Occipital lobe (tissue), 2 donors: ENCODE data around the gene SARDH. TPM values are rescaled to one million over a fixed set of nuclear protein-coding genes. Genes with fewer than 3 reads are reported as not detected.
"Not testable (repeated sequence)": the region's sequence is repeated elsewhere in the genome, so short reads cannot be mapped to it uniquely, and the experiment has no call there.

Experiments used
- DNase-seq: peaks from one replicate; lab custom pipeline; 2025; lab: John Stamatoyannopoulos, UW
- total RNA-seq: library from RNA; depleted of rRNA; stranded (reverse); fragments of >200 nt; gene quantifications from one replicate; pipeline ENCODE4 v1.2.3, GENCODE V29; 2014

The SARDH gene
- total RNA-seq, 1 donor from 2014 or later = 2.5 TPM

DNA sequence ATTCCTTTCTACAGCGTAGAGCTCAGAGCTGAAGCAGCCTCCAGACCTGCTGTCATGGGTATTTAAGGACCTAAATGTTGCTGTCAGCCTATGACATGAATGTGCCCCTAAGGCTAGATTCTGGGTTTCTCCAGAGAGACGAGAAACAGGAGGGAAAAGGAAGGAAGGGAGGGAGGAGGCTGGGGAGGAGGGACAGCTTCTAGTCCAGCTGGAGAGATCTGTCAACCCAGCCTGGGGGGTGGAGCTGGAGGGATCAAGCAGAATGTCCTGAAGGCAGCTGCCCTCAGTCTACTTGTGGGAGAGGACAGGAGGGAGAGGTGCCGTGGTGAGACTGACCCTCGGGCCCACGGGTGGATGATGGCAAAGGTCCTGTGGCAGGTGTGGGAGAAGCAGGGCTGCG lies 103.1 kb downstream of the SARDH start:
- no peak for DNase-seq

DNA sequence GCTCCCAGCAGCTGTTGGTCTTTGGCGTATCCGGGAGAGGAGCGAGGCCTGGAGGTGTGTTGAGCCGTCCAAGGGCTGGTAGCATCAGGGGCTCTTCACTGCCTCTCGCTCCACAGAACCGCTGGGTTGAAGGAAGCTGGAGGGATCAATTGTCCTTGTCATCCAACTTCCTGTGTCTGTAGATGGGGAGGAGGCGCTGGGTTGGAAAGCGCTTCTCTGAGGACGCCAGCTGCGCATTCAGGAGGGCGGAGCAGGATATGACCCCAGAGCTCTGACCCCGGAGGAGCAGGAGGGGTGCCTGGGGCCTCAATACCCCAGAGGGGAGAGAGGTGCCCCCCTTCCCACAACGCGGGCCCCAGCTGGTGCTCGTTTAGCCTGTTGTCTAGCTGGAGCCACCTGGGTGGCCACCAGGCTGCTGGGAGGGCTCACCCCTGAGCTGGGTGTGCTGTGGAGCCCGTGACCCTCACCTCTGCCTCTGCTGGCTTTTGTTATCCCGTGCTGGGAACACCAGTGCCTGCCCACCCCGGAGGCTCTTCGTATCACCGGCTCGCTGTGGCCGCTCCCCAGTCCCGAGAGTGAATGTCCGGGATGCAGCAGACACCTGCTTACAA lies 104.0 kb downstream of the SARDH start:
- DNase-seq = no peak

DNA sequence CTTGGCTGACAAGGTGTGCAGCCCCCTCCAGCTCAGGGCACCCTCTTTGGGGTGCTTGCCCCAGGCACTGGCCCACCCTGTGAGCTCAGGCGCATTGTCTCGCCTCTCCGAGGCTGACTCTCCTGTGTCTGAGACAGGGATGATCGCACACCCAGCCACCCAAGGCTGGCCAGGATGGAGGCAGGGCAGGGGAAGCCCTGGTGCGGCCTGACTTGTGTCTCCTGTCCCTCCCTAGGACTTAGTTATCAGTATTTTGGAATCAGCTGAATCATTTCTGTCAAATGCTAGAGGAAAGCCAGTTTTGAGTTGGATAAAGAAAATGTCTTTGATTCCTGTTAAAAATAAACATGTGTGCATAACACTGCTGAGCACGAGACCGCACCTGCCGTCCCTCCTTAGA lies 104.5 kb downstream of the SARDH start:
- DNase-seq = no peak

DNA sequence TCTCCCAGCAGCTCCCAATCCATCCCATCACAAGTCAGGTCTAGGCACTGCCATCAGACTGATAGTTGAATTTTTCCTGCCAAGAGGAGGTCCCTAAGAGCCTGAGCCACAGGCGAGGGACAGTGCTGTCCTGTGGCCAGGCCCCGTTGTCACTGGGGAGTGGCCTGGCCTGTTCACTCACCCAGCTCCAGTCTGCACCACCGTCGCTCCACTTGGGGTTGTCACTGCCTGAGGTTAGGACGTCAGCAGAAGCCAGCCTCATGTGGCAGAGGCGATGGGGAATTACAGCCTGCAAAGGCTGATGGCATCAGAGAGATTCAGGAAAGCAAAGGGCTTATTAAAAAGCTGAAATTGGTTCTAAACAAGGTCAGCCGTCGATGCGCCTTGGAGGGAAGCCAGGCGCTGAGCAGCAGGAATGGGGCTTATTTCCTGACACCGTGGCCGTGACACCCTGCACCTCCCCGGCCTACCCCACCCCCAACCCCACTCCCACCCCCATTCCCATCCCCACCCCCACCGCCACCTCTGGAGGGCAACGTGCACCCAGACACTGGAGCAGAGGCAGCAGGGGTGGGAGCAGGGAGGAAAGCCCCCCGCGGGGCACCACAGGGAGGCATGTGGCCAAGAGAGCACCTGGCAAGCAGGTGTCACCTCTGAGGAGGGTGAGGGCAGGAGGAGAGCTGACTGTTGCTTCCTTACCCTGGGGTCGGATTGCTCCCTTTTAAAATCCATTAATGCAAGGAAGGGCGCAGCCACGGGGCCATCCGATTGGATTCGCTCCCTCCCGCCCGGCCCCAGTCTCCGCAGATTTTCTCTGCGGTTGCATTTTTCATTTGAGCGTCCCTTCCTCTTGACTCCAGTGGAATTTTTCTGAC lies 105.1 kb downstream of the SARDH start:
- no peak for DNase-seq

DNA sequence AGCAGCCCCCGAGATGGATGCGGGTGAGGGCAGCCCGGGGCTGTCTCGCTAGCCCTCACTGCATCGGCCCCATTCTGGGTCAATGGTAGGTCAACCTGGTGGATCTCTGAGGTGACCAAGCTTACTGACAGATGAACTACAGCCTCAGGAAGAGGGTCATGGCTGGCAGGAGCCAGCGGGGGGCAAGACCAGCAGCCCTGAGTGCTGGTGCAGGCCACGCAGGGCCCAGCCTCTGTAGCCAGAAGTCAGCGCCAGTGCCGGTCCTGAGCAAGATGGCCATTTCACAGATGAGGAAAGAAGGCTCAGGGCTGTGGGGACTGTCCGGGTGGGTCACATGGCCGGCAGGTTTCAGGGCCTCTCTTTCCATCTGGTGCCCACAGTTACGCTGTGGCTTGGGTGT lies 107.0 kb downstream of the SARDH start:
- DNase-seq = no peak

DNA sequence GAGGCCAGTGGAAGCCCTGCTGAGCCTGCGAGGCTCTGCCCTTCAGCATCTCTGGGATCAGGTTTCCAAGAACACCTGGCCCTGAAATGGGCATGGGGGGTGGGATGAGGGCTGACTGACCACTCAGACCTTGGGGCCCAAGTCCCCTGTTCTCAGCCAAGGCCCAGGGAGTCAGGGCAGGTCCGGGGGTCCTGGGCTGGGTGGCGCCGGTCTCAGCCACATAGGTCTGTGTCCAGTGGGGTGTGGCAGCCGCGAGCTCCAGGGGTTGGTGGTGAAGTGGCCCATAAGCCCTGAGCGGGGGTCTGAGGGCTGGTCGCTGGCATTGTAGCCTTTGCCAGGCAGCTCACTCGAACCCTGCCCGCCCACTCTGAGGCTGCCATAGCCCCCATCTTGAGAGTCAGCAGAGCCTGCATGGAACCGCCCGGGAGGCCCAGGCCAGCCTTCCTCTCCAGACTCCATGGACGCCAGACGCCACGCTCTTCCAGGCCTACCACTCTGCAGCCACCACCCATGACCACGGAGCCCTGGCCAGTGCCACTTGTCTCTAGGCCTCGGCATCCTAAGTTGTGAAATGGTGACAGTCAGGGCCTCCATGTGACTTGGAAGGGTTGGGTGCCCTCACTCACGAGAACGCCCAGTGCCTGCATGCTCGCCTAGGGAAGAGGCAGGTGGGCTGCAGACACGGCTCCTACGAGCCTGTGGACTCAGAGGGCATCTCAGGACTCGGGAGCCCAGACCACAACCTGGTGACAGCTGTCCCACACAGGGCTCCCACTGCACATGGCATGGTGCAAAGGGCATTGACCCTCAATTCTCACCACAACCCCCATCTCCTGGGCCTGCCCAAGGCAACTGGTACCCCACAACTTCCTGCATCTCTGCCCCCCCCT lies 108.7 kb downstream of the SARDH start:
- DNase-seq = no peak

DNA sequence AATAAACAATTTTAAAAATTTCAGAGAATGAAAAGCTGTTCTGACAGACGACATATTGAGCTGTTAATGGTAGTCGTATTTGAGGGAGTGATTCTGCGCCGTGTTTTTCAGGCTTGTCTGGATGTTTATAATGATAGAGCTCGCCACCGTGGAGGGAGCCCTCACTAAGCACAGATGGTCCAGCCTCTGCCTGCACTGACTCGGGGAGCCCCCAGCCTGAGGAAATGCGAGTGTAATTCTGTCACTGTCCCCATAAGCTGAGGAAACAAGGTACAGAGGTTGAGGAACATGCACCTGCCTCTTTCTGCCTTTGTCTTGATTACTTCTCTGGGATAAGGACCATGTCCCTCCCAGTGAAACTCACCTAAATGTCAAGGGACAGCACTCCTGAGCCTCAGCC lies 109.4 kb downstream of the SARDH start:
- no peak for DNase-seq

DNA sequence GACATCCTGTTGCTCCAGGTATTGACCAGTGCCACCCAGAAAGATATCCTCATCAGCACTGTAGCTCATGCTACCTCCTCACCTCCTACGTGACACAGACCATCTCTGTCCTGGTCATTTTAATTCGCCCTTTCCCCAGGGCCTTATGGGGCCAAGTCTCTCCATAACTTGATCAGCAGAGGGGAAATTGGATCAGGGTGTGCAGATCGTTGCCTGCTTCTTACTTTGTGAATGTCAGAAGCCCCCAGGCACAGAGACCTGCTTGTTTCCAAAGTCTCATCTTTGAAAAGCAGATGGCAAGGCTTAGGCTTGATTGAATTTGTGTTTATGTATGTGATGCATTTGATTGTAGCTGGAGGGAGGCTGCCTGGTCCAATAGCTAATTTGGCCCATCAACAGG lies 110.8 kb downstream of the SARDH start:
- no peak for DNase-seq

DNA sequence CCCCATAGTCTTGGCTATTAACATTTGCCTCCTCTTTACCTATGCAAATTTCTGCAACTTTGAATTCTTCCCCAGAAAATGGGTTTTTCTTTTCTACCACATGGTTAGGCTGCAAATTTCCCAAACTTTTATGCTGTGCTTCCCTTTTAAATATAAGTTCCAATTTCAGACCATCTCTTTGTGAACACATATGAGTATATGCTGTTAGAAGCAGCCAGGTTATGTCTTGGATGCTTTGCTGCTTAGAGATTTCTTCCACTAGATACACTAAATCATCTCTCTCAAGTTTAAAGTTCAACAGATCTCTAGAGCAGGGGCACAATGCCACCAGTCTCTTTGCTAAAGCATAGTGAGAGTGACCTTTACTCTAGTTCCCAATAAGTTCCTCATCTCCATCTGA lies 112.1 kb downstream of the SARDH start:
- DNase-seq = not testable (repeated sequence)

DNA sequence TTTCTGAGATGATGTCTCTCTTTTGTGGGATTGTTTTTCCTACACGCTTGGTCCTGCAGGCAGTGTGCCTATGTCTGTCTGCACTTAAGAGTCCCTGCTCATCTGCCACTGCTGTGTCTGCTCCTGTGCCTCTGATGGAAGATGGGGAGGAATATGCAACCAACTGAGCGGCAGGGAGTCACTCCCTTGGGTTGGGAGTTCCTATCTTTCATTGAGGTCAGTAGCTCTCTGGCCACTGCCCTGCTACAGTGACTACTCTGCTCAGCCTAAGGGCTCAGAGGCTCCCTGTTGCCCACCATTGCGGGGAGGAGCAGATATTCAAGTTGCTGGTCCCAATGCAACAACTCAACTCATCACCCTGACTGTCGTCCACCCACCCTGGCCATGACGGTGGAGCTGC lies 115.6 kb downstream of the SARDH start:
- no peak for DNase-seq

DNA sequence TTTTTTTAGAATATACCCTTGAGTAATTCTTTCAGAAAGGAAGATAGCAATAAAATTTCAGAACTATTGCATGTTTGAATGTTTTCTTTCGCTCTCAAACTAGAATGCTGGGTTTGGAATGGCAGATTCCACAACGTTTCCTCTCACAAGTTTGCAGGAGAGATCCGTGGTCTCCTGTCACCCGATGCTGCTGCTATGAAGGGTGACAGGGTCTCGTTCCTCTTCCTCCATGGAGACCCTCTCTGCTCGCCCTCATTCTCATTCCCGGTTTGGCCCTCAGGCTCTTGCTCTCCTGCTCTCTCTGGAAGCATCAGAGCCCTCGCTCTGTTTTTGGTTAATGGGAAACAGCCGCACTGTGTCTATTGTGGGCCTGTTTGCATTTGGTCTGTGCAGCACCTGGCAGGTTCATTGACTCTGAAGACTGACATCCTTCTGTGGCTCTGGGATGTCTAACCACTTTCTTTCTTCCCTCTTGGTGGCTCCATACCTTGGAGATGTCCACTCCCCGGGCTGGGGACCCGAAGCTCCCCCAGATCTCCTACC lies 116.4 kb downstream of the SARDH start:
- DNase-seq = no peak

DNA sequence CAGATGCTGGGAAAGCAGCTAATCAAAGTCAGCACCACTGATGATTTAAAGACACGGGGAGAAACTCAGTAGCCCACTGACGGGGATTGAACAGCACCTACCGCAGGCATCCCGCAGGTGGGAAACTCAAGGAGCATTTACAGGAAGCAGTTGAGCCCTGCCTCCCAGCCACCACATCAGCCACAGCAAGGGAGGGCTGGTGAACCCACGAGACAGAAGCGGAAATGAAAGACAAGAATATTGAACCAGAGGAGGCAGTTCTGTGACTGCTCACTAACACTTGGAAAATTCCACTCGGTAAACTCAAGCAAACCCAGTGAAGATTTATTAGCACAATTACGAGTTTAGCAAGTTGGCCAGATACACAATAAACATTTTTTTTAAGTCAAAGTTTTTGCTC lies 118.4 kb downstream of the SARDH start:
- no peak for DNase-seq

DNA sequence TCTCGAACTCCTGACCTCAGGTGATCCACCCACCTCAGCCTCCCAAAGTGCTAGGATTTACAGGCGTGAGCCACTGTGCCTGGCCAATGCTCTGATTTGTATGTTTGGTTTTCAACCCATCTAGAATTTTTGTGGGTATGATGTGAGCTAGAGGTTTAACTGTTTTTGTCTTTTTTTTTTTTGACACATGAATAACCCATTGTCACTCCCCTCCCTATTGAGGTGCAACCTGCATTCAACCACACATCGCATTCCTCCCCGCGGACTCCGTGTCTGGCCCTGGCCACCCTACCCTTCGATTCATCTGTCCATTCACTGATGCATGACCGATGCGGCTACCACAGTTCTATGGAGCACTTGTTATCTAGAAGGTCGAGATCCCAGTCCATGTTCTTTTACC lies 119.4 kb downstream of the SARDH start:
- DNase-seq = no peak

DNA sequence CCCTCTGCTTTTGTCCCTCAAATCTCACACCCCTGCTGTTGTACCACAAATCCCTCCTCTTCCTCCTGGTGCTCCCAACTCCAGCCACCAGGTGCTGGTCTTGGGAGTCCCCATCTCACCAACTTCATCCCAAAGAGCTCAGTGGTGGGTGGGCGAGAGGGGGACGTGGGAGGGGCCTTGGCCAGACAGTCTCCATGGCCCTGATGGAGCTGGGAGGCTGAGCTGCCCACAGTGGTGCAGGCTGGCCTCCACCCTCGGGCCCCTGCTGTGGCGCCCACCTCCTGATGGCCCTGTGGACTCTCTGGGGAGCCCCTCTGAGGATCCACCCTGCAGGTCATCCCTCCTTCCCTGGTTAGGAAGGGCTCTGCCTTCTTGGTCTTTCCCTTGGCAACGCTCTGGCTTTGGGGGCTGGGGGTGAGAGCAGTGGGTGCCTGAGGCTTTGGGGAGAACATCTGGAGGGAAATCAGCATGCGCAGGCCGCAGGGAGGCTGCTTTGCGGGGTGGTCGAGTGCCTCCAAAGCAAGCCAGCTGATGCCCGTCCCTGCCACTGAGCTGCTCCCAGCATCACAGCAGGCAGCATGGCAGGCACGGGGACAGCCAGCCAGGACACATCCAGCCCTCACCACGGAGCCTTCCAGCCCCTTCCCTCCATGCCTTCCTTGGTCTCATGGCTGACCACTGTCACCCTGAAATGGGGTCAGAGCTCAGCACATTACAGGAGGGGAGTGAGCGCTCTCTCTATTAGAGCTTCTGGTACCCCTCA lies 121.3 kb downstream of the SARDH start:
- DNase-seq = no peak

DNA sequence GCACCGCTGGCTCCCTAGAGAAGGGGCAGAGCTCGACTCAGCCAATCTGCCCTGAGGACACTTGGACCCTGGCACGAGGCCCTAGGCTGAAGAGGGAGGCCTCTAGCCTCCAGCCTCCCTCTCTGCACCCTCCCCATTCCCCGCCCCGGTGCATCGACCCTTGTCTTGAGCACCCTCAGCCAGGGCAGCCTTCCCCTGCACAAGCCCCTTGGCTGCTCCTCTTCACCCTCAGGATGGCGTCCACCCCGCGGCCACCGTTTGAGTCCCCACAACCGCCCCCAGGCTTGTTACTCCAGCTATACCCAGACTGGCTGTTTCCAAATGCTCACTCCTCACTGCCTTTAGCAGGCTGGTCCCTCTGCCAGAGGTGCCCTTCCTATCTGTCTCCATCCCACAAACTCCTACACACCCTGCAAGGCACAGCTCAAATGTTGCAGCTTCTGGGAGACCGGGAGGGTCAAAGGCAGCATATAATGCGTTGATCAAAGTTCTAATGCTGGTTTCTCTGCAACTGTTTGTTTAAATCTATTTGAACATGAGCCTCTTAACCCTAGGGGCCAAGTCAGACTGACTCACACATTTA lies 122.5 kb downstream of the SARDH start:
- DNase-seq = no peak

DNA sequence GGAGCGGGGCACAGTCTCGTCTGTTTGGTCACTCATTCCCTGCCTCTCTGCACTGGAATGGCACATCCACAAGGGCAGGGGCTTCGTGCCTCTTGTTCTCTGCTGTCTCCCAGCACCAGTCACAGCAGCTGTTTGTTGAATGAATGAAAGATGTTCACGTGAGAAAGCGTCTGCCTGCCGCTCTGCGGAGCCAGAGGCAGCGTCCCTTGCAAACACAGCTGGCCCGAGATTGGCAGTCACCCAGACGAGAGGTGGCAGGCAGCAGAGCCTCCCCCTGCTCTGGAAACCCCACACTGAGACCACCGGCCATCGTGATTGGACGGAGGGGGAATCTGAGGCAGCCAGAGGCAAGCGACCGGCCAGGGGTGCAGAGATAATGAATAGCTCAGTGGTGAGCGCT lies 123.0 kb downstream of the SARDH start:
- no peak for DNase-seq

DNA sequence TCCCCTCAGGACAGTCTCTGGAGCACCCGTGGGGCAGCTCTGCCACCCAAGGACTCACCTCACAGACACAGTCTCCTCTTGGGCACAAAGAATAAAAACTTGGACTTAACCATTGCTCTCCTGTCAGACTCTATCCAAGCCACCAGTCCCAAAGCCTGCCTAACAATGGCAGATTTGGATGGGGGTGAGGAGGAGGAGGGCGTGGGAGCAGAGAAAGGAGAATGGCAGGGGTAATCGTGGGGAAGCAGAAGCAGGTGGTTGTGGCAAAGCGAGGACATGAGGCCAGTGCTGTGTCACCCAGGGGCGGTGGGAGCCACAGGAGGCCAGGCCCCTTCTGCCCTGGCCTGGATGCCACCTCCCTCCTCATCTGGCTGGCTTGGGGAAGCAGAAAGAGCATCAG lies 123.5 kb downstream of the SARDH start:
- DNase-seq = no peak

DNA sequence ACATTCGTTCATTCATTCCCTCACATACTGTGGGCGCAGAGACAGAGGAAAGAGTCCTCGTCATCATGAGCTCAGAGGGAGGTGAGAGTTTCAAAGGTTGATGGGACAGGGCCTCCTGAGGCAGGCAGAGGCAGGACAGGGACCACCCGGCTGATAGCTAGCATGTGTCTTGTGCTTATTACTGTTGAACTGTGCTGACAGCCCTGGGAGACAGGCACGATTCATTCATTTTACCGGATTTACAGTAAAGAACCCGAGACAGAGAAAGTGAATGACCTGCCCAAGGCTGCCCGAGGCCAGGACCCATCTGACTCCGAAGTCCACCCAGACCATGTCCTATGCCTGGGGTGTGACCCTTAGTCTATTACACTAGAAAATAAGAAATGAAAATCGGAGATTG lies 124.1 kb downstream of the SARDH start:
- no peak for DNase-seq
